HG03354 (cell line): ENCODE results near the gene KIF21B.
"Not testable (repeated sequence)": the region's sequence is repeated elsewhere in the genome, so short reads cannot be mapped to it uniquely, and the experiment has no call there.

Experiments
- ATAC-seq: cut with Tn5 transposase; IDR thresholded peaks from one replicate; pipeline ENCODE4 v1.9.1; 2021; ENCODE audit warnings: mild to moderate bottlenecking; ENCODE audit not compliant: unreplicated experiment, poor library complexity, severe bottlenecking

KIF21B gene

GRCh38 chr1:200977071-200977754 lies 46.3 kb downstream of the KIF21B start:
- ATAC-seq, result no peak

DNA sequence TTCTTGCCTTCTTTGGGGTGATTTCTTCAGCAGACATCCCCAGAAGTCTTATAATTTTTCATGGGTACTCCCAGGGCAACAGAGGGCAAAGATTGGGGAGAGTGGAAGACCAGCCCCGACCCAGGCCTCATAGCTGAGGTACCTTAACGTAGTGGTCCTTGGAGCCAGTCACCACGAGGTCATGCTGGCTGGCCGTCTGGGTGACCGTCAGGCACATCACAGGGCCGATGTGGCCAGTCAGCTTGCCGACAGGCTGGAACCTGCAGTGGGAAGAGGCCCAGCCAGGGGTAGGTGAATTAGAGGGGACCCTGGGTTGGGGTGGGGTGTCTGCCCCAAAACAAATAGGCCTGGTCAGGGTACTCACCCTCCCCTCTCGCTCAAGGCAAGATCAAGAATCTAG lies 46.9 kb downstream of the KIF21B start:
- no peak for ATAC-seq

- no peak for ATAC-seq
Observed at GRCh38 chr1:200975458-200975857, 48.1 kb downstream of the KIF21B start.

DNA sequence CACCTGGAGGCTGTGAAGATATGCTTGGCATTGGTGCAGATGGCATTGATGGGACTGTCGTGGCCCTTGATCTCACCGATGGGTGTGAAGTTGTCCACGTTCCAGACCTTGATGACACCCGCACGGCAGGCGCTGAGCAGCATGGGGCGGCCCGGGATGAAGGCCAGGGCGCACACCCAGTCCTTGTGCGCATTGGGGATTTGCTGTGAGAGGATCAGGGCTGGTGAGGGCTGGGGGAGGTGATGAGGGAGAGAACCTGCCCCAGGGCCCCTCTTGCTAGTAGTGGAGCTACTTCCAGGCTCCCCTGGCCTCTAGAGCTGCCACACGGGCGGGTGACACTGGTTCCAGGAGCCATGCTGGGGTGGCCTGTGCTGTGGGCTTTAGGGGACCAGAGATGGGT lies 48.8 kb downstream of the KIF21B start:
- ATAC-seq, result no peak

DNA sequence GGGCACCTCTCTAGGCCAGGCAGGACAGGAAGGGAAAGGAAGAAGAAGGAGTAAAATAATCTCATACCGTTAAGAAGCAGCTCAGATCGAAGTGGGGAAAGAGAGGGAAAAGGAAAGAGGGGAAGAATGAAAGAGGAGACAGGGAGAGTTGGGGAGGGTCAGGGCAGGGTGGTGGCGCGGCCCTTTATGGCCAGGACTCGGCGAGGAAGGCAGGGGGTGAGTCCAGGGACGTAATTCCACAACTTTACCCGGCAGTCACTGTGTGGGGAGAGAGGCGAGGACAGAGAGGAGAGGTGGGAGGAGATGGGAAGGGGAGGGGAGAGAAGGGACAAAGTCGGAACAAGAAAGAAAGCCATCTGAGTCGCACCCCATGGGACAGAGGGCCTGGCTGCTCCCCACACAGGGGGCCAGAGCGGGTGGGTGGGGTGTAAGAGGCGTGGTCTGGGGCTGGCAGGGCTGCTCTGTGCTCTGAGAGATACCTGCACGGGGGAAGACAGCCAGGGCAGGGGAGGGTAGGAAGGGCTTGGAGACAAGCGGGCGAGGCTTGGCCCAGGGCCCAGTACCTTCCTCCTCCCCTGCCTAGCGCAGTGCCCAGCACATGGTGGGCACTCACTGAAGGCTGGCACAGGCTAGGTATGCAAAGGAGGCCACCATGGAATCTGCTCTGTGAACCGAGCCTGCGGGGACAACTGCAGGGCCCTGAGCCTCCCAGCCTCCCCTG lies 49.4 kb downstream of the KIF21B start:
- no peak for ATAC-seq

- no peak for ATAC-seq
Observed at GRCh38 chr1:200972985-200973742, 50.4 kb downstream of the KIF21B start.

- ATAC-seq, result no peak
Observed at GRCh38 chr1:200971955-200972711, 51.4 kb downstream of the KIF21B start.

GRCh38 chr1:200971428-200971903 lies 52.0 kb downstream of the KIF21B start:
- no peak for ATAC-seq

DNA sequence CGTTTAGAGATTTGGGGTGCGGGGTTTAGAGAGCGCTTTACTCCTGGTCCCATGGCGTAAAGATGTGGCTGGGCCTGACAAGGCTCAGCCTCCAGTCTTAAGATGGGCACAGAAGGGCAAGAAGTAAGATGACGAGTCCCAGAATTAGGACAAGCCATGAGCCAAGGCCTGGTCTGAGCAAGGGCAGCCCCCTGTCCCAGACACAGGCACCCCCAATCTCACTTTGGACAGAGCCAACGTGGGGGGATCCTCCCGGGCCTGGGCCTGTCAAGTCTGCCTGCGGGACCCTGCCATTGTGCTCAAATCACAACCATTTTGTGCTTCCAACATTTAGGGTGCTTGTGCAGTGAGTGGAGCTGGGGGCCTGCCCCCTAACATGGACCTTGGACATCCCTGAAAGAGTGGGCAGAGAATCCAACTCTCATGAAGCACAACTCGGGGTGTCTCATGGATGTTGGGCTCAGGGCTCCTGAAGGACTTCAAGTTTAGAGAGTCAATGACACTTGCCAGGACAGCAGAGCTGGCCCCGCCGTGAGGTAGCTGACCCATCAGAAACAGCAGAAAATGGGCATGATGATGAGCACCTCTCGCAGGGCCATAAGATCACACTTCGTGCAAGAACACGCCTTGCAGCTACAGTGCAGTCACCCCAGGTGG lies 52.6 kb downstream of the KIF21B start:
- ATAC-seq, result no peak

- peak; percentile 77 for ATAC-seq
Observed at GRCh38 chr1:200969726-200970561, 53.6 kb downstream of the KIF21B start.

GRCh38 chr1:200968469-200969410 lies 54.8 kb downstream of the KIF21B start:
- ATAC-seq, result no peak

GRCh38 chr1:200967693-200968468 lies 55.6 kb downstream of the KIF21B start:
- no peak for ATAC-seq

GRCh38 chr1:200966934-200967333 lies 56.6 kb downstream of the KIF21B start:
- ATAC-seq, result no peak

DNA sequence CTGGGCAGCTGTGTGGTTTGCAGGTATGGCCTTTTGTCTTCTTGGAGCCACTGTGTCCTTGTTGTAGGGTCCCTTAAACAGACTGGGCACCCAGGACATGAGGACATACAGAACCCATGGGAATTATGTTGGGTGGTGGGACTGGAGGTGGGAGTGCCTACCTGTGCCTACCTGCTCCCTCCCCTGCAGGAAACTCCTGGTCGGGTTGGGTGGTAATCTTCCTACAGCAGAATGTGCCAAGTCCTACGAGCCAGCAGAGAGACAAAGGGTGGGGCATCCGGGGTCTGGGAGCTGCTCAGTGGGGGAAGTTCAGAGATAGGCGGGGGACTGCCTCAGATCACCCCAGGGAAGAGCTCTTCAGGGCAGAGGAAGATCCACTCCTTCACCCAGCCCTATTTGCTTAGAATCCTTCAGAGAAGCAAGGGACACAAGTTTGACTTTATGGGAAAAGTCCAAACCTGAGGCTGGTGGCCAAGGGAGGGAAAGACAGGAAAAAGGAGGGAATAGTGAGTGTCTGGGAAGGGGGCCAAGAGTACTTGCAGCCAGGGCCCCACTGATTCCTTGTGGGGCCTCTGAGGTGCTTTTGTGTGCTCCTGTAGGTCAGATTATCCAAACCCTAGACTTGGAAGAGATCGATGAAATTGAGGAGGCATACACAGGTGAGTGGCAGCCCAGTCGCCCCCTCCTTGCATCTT lies 58.3 kb downstream of the KIF21B start:
- ATAC-seq, result no peak

GRCh38 chr1:200963888-200964287 lies 59.6 kb downstream of the KIF21B start:
- not testable (repeated sequence) for ATAC-seq

GRCh38 chr1:200963076-200963475 lies 60.4 kb downstream of the KIF21B start:
- no peak for ATAC-seq
